Memory B cell (primary cell): ENCODE data around the gene FGGY.

Experiments
- ATAC-seq: fragments of 150-1000 bp; cut with Tn5 transposase; 2 replicates; pipeline ENCODE4 v1.10.0; 2021; ENCODE audit warnings: low read depth, mild to moderate bottlenecking, moderate library complexity
- DNase-seq, 2 donors: peaks; one replicate each; pipeline ENCODE4 v3.0.0; 2022; ENCODE audit warnings: low spot score in 2 of 2
- H3K27ac Mint-ChIP-seq: one replicate; pipeline ENCODE4 v1.8.0; 2022; ENCODE audit warnings: mild to moderate bottlenecking, moderate library complexity, mixed read lengths
- H3K27me3 Mint-ChIP-seq: one replicate; pipeline ENCODE4 v1.8.0; 2022; ENCODE audit warnings: mixed read lengths
- H3K36me3 Mint-ChIP-seq: one replicate; pipeline ENCODE4 v1.8.0; 2022; ENCODE audit warnings: mild to moderate bottlenecking, mixed read lengths
- H3K4me1 Mint-ChIP-seq: one replicate; pipeline ENCODE4 v1.8.0; 2022; ENCODE audit warnings: mixed read lengths
- H3K4me3 Mint-ChIP-seq: one replicate; pipeline ENCODE4 v1.8.0; 2022; ENCODE audit warnings: mild to moderate bottlenecking, moderate library complexity, mixed read lengths
- H3K9me3 Mint-ChIP-seq: one replicate; pipeline ENCODE4 v1.8.0; 2022; ENCODE audit warnings: mixed read lengths

The FGGY gene

GRCh38 chr1:59406437-59407164 lies 109.7 kb downstream of the FGGY start:
- DNase-seq (no peak), ATAC-seq (no peak)
- no peak overlapping the region for H3K4me3 Mint-ChIP-seq
- H3K27ac Mint-ChIP-seq, result no peak overlapping the region
- H3K4me1 Mint-ChIP-seq, result peaks cover 10% of the 10 kb centered on the region
- H3K27me3 Mint-ChIP-seq, result no peaks in the 10 kb centered on the region
- H3K36me3 Mint-ChIP-seq, result peaks cover 5% of the 10 kb centered on the region
- no peaks in the 10 kb centered on the region for H3K9me3 Mint-ChIP-seq

- H3K9me3 Mint-ChIP-seq, result no peaks in the 10 kb centered on the region
- no peak overlapping the region for H3K4me3 Mint-ChIP-seq
- peaks cover 4% of the 10 kb centered on the region for H3K36me3 Mint-ChIP-seq
- H3K27ac Mint-ChIP-seq, result no peak overlapping the region
- H3K4me1 Mint-ChIP-seq, result peaks cover 7% of the 10 kb centered on the region
- H3K27me3 Mint-ChIP-seq, result no peaks in the 10 kb centered on the region
- ATAC-seq, result no peak
- DNase-seq, result no peak
Measured at GRCh38 chr1:59408608-59409240, 111.8 kb downstream of the FGGY start.

GRCh38 chr1:59409549-59409948 lies 112.7 kb downstream of the FGGY start:
- H3K27ac Mint-ChIP-seq, result no peak overlapping the region

GRCh38 chr1:59409986-59410385 lies 113.1 kb downstream of the FGGY start:
- peaks cover 4% of the 10 kb centered on the region for H3K36me3 Mint-ChIP-seq

More at GRCh38 chr1:59409549-59409948, 112.7 kb downstream of the FGGY start:
- DNase-seq, result no peak
- Mint-ChIP-seq H3K4me1 (peaks cover 7% of the 10 kb centered on the region), H3K4me3 (no peak overlapping the region), H3K36me3 (peaks cover 4% of the 10 kb centered on the region), H3K27me3 (no peaks in the 10 kb centered on the region), H3K9me3 (no peaks in the 10 kb centered on the region)
- no peak for ATAC-seq

GRCh38 chr1:59410457-59410856 lies 113.6 kb downstream of the FGGY start:
- peaks cover 4% of the 10 kb centered on the region for H3K36me3 Mint-ChIP-seq
- H3K27me3 Mint-ChIP-seq, result no peaks in the 10 kb centered on the region
- peaks cover 7% of the 10 kb centered on the region for H3K4me1 Mint-ChIP-seq
- ATAC-seq (no peak), DNase-seq (no peak)
- no peaks in the 10 kb centered on the region for H3K9me3 Mint-ChIP-seq
- H3K4me3 Mint-ChIP-seq, result no peak overlapping the region
- no peak overlapping the region for H3K27ac Mint-ChIP-seq

More at GRCh38 chr1:59409986-59410385, 113.1 kb downstream of the FGGY start:
- ATAC-seq (no peak), DNase-seq (no peak)
- H3K9me3 Mint-ChIP-seq, result no peaks in the 10 kb centered on the region
- peaks cover 7% of the 10 kb centered on the region for H3K4me1 Mint-ChIP-seq
- no peak overlapping the region for H3K4me3 Mint-ChIP-seq
- no peak overlapping the region for H3K27ac Mint-ChIP-seq
- H3K27me3 Mint-ChIP-seq, result no peaks in the 10 kb centered on the region

GRCh38 chr1:59411147-59411546 lies 114.3 kb downstream of the FGGY start:
- no peak overlapping the region for H3K27ac Mint-ChIP-seq
- ATAC-seq (no peak), DNase-seq (no peak)
- peaks cover 6% of the 10 kb centered on the region for H3K36me3 Mint-ChIP-seq
- H3K4me3 Mint-ChIP-seq, result no peak overlapping the region
- H3K27me3 Mint-ChIP-seq, result no peaks in the 10 kb centered on the region
- no peaks in the 10 kb centered on the region for H3K9me3 Mint-ChIP-seq
- peaks cover 7% of the 10 kb centered on the region for H3K4me1 Mint-ChIP-seq

- Mint-ChIP-seq H3K27ac (no peak overlapping the region), H3K27me3 (no peaks in the 10 kb centered on the region), H3K4me3 (no peak overlapping the region), H3K4me1 (peaks cover 7% of the 10 kb centered on the region), H3K9me3 (peaks cover 2% of the 10 kb centered on the region), H3K36me3 (peaks cover 7% of the 10 kb centered on the region)
- DNase-seq, result no peak
- ATAC-seq, result peak; percentile 46
Measured at GRCh38 chr1:59412718-59413326, 115.9 kb downstream of the FGGY start.

- no peak for ATAC-seq
- Mint-ChIP-seq H3K27ac (no peak overlapping the region), H3K4me3 (no peak overlapping the region), H3K9me3 (peaks cover 2% of the 10 kb centered on the region), H3K27me3 (no peaks in the 10 kb centered on the region), H3K36me3 (peaks cover 7% of the 10 kb centered on the region), H3K4me1 (peaks cover 7% of the 10 kb centered on the region)
- DNase-seq, result no peak
Measured at GRCh38 chr1:59413327-59413720, 116.4 kb downstream of the FGGY start.

- Mint-ChIP-seq H3K27ac (no peak overlapping the region), H3K27me3 (no peaks in the 10 kb centered on the region)
- no peak for DNase-seq
Measured at GRCh38 chr1:59414406-59415133, 117.7 kb downstream of the FGGY start.

GRCh38 chr1:59415286-59415850 lies 118.5 kb downstream of the FGGY start:
- no peaks in the 10 kb centered on the region for H3K27me3 Mint-ChIP-seq
- peaks cover 2% of the 10 kb centered on the region for H3K9me3 Mint-ChIP-seq
- H3K27ac Mint-ChIP-seq, result no peak overlapping the region
- no peak for DNase-seq
- peaks cover under 1% of the 10 kb centered on the region for H3K4me1 Mint-ChIP-seq
- H3K36me3 Mint-ChIP-seq, result peaks cover 5% of the 10 kb centered on the region
- no peak overlapping the region for H3K4me3 Mint-ChIP-seq
- ATAC-seq, result no peak

More at GRCh38 chr1:59414406-59415133, 117.7 kb downstream of the FGGY start:
- H3K4me1 Mint-ChIP-seq, result peaks cover 7% of the 10 kb centered on the region
- H3K4me3 Mint-ChIP-seq, result no peak overlapping the region
- peaks cover 5% of the 10 kb centered on the region for H3K36me3 Mint-ChIP-seq
- peaks cover 2% of the 10 kb centered on the region for H3K9me3 Mint-ChIP-seq
- ATAC-seq, result no peak

GRCh38 chr1:59415881-59416280 lies 119.0 kb downstream of the FGGY start:
- H3K4me1 Mint-ChIP-seq, result no peaks in the 10 kb centered on the region
- H3K27me3 Mint-ChIP-seq, result no peaks in the 10 kb centered on the region
- ATAC-seq (no peak), DNase-seq (no peak)
- peaks cover 2% of the 10 kb centered on the region for H3K9me3 Mint-ChIP-seq
- no peak overlapping the region for H3K4me3 Mint-ChIP-seq
- no peak overlapping the region for H3K27ac Mint-ChIP-seq
- peaks cover 5% of the 10 kb centered on the region for H3K36me3 Mint-ChIP-seq

- no peaks in the 10 kb centered on the region for H3K27me3 Mint-ChIP-seq
- ATAC-seq, result no peak
- H3K27ac Mint-ChIP-seq, result no peak overlapping the region
- H3K4me3 Mint-ChIP-seq, result no peak overlapping the region
- no peak for DNase-seq
- H3K9me3 Mint-ChIP-seq, result peaks cover 2% of the 10 kb centered on the region
- H3K4me1 Mint-ChIP-seq, result no peaks in the 10 kb centered on the region
- H3K36me3 Mint-ChIP-seq, result peaks cover 5% of the 10 kb centered on the region
Measured at GRCh38 chr1:59417406-59417805, 120.5 kb downstream of the FGGY start.

- ATAC-seq, result no peak
- Mint-ChIP-seq H3K27ac (no peak overlapping the region), H3K4me3 (no peak overlapping the region), H3K27me3 (no peaks in the 10 kb centered on the region), H3K9me3 (peaks cover 2% of the 10 kb centered on the region), H3K36me3 (peaks cover 8% of the 10 kb centered on the region), H3K4me1 (no peaks in the 10 kb centered on the region)
- DNase-seq, result no peak
Measured at GRCh38 chr1:59418363-59419144, 121.7 kb downstream of the FGGY start.
